ENCODE measurements around the gene RAB29.

The RAB29 gene

DNA sequence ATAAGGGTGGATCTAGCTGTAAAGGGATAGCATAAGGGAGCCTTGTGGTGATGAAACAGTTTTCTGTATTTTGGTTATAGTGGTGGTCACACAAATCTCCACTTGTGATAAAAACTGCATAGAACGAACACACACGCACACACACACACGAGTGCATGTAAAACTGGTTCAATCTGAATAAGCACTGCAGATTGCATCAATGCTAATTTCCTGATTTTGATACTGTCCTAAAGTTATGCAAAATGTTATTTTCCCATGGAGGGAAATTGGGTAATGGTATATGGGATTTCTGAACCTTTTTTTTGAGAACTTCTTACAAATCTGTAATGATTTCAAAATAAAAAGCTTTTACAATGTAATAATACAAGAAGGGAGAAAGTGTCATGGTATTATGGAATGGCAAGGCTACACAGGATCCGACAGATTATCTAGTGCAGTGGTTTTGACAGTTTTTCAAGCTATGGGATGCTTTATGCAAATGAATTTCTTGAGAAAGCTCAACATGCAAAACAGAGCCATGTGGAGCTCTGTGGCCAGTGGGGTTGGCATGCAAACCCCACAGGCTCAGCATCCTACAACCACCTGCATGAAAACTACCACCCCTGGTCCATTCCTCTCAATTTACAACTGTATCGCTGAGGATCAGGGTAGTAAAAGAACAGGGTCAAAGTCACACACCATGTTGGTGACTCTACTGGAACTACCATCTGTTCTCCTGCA lies 18.9 kb upstream of the RAB29 start:
- no peak for DNase-seq

DNA sequence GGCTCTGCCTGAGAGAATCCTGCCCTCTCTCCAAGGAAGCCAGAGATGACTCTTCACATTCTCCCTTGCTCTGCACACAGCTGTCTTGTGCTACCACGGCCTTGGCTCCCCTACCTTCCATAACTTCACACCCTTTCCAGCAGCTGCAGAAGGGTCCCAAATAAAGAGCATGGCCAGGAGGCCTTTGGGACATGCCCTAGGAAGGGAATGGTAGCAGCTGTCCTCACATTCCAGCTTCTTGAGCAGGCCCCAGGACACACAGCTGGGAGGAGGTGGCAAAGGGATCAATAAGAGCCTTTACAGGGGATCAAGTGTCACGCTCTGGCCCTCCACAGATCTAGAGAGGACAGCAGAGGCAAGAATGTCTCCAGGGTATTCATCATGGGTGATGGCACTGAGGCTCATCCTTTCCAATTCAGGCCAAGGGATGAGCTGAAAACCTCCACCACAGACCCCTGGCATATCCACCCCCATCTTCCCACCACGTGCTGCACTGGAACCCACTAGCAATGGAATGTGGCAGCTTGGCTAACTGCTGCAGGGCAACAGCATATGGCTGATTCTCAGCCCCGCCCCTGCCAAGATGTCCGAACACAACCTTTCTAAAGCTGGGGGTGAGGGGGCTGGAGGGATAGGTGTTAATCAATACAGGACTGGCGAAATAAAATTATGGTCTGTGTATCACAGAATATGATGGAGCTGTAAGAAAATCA lies 17.8 kb upstream of the RAB29 start:
- DNase-seq = no peak

- DNase-seq = no peak
Measured at GRCh38 chr1:205792481-205792881, 17.2 kb upstream of the RAB29 start.

DNA sequence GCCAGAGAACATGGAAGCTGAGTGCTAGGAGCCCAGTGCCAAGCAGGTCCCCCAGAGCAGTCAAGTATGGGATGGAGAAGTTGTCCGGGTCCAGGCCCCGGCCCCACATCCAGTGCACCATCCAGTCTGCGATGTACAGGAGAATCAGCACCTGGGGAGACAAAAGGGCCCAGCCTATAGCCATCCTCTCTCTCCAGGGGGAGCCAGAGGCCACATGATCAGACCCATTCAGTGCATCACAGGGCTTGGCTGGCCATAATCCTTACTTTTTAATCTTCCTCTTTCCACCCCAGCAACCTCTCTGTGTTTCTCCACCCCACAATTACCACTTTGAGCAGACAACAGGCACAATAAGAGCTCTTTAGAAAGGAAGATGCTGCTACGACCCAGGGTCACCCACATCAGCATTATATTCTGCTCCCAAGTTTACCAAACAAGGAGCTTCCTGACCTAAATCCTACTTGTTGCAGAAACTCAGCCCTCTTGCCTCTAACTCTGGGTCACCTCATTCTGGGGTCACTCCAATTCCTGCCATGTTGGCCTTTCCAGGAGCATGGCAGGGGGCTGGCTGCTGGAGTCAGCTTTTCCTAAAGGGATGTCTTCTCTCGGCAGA lies 16.4 kb upstream of the RAB29 start:
- peak; percentile 56 for DNase-seq

DNA sequence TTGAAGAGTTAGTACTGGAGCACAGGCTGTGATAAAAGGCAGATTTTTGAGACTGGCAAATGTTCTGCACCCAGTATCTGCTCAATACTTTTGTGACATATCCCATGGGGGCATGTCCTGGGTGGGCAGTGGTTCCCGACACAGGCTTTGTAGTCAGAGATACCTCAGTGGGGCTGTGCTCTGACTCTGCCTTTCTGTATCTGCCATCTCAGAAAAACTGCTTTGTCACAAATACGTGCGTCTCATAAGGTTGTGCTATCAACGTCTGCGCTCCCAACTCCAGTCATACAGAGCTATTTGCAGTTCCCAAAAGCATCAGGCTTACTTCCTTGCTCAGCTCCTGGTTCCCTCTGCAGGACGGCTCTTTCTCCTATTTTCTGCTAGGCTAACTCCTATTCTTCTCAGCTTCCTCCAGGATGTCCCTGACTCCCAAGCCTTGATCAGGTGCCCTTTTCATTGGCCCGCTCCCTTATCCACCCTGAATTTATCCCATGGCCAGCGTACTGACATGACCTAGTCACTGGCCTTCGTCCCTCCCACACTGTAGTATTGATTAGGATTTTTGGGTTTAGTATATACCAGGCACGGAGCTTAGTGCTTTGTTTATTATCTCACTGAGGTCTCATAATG lies 12.1 kb upstream of the RAB29 start:
- DNase-seq = no peak

GRCh38 chr1:205786601-205787000 lies 11.3 kb upstream of the RAB29 start:
- DNase-seq = no peak

DNA sequence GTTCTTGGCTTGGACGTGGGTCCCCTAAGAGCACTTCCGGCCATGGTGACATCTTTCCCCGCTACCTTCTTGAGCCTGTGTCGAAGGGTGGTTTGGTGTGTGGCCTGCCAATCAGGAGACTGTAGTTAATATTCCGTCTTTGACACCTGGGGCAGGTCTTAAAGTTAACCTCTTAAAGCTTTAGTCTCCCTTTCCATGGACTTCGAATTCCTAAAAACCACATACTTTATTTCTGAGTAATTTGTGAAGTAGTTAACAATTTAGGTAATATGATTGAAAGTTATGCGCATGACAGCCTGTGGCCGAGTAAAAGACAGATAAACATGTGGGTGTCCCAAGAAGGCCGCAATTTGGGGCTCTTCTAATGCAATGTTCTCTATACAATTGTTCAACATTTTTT lies 10.2 kb upstream of the RAB29 start:
- DNase-seq = no peak

- no peak for DNase-seq
Measured at GRCh38 chr1:205783904-205784303, 8.6 kb upstream of the RAB29 start.

- no peak for DNase-seq
Measured at GRCh38 chr1:205783433-205783795, 8.1 kb upstream of the RAB29 start.

DNA sequence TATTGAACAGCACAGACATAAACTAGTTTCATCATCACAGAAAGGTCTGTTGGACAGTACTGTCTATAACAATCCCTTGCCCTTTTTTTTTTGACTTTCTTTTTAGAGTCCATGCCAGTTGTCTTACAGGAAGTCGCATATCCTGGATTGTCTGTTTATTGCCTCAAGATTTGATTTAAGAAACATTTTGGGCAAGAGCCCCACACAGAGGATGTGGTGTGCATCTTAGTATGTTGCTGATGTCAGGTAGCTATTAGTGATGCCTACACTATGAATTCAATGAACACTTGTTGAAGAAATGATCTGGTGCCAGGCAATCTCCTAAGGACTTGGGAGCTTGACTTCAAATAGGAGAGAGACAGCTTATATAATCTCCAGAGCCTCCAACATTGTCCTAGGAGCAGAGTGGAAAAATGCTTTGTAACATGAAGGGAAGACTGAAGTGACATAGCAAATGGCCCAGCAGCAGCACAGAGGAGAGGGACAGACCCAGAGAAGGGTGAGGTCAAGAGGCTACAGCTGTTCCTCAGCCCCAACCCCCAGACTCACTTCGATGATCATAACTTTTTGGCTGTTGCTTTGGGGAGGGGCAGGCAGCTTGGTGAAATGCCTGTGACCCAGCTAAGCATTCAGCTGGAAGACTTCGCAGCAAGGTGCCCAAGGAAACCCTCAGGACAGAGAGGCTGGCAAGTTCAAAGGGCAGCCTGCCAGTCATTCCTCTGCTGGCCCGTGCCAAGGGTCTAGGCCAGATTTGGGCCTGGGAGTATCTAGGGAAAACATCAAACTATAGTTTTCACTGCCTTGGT lies 7.5 kb upstream of the RAB29 start:
- DNase-seq = no peak

GRCh38 chr1:205780335-205780734 lies 5.1 kb upstream of the RAB29 start:
- DNase-seq = no peak

- no peak for DNase-seq
Measured at GRCh38 chr1:205777994-205778393, 2.7 kb upstream of the RAB29 start.

GRCh38 chr1:205775717-205776056 lies 405 bp upstream of the RAB29 start:
- DNase-seq = no peak

GRCh38 chr1:205774198-205775014 lies 876 bp downstream of the RAB29 start:
- no peak for DNase-seq

- DNase-seq = no peak
Measured at GRCh38 chr1:205772607-205773032, 2.7 kb downstream of the RAB29 start.

DNA sequence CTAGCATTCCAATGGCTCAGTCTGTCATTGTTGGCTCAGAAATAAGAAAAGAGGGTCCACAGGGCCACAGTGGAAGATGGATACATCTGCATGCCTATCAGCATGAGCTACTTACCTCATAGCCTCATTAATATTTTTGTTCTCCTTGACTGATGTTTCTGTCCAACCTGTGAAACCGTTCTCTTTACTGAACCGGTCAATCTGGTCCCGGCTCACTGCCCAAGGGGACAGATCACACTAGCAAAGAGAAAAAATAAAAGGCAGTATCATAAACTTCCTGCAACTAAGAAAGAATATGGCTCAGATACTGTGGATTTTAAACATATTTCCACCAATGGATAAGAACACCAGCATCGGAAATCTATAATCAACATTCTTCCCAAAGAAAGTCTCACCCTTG lies 4.7 kb downstream of the RAB29 start:
- DNase-seq = no peak

DNA sequence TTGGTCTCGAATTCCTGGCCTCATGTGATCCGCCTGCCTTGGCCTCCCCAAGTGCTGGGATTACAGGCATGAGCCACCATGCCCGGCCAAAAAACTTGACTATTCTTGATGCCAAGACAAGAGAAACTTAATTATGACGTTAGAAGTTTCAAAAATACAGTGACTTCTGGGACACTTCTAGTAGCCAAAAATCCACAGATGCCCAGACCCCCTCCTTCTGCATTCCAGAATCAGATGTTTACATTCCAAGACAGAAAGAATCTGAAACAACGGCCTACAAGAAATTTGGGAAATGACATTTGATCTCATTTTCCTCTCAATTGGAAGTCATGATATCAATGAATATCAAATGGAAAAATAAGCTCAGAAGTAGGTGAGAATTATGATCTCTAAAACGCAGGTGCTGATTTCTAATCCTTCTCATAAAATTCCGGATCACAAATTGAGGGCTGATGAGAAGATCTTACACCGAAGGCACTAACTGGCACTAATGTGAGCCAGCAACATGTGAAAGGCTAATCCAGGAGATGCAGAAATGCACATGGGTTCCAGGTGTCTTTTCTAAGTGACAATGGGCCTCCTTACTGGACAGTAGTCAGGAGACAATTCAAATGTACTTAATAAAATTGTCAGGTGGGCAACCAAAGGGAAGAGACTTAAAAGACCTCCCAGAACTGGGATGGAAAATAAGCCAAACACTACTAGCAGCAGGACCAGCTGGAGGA lies 5.5 kb downstream of the RAB29 start:
- DNase-seq = no peak

- DNase-seq = no peak
Measured at GRCh38 chr1:205767248-205767647, 8.0 kb downstream of the RAB29 start.

- DNase-seq = no peak
Measured at GRCh38 chr1:205766570-205766969, 8.7 kb downstream of the RAB29 start.

DNA sequence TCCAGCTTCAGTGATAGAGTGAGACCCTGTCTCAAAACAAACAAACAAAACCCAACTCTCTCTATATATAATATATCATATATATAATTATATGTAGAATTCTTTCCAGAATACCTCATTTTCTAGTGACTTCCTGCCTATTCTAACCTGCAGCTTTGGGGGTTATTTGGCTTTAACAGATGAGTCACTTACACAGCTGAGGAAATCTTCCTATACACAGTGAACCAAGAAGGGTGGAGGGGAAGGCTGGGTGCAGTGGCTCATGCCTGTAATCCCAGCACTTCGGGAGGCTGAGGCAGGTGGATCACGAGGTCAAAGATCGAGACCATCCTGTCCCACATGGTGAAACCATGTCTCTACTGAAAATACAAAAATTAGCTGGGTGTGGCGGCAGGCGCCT lies 9.2 kb downstream of the RAB29 start:
- no peak for DNase-seq

DNA sequence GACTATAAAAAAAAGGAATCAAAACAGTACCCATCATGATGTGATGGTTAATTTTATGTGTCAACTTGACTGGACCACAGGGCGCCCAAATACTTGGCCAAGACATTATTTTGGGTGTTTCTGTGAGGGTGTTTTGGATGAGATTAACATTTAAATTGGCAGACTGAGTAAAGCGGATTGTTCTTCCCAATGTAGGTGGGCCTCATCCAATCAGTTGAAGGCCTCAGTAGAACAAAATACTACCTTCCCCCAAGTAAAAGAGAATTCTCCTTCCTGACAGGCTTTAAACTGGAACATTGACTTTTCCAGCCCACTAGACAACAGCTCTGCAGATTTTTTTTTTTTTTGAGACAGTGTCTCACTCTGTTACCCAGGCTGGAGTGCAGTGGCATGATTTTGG lies 10.7 kb downstream of the RAB29 start:
- no peak for DNase-seq

DNA sequence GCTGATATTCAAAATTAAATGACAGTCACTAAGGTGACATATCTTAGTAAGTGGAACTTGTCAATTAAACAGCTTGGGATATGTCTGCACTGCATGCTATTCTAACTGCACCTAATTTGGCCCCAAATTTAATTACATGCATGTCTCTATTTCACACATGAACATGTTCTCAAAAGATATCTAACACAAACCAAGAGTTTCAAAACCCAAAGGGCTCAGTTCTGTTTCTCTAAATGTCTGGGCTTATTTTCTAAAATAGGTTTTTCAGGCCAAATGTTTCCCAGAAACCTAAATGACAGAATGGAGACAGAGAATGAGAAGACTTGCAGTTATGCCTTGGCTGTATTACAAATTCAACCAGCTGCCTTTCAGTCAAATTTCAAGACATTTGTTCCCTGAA lies 11.3 kb downstream of the RAB29 start:
- no peak for DNase-seq

Data from NCI-H1436 (cell line).